GM19455 (cell line): ENCODE results near the gene STK39.

Experiments
- ATAC-seq: cut with Tn5 transposase; IDR thresholded peaks from one replicate; pipeline ENCODE4 v1.9.1; 2021; ENCODE audit not compliant: unreplicated experiment

The STK39 gene

GRCh38 chr2:168210895-168211570, 36.4 kb downstream of the STK39 start:
- ATAC-seq = no peak

- ATAC-seq = no peak
These were observed 37.0 kb downstream of the STK39 start for GRCh38 chr2:168210216-168210894.

GRCh38 chr2:168208652-168209051, 38.7 kb downstream of the STK39 start:
- ATAC-seq = no peak

- ATAC-seq = no peak
These were observed 39.5 kb downstream of the STK39 start for GRCh38 chr2:168207851-168208250.

- no peak for ATAC-seq
These were observed 43.4 kb downstream of the STK39 start for GRCh38 chr2:168203762-168204693.

- no peak for ATAC-seq
These were observed 45.7 kb downstream of the STK39 start for GRCh38 chr2:168201584-168202116.

GRCh38 chr2:168200930-168201583, 46.3 kb downstream of the STK39 start:
- no peak for ATAC-seq

GRCh38 chr2:168198476-168199207, 48.8 kb downstream of the STK39 start:
- ATAC-seq = no peak

GRCh38 chr2:168196764-168197180, 50.6 kb downstream of the STK39 start:
- ATAC-seq = no peak

- ATAC-seq = peak; percentile 92
These were observed 52.4 kb downstream of the STK39 start for GRCh38 chr2:168194784-168195522.

- ATAC-seq = no peak
These were observed 54.4 kb downstream of the STK39 start for GRCh38 chr2:168192839-168193616.

GRCh38 chr2:168191955-168192785, 55.2 kb downstream of the STK39 start:
- ATAC-seq = no peak

- ATAC-seq = no peak
These were observed 56.6 kb downstream of the STK39 start for GRCh38 chr2:168190590-168191336.

- no peak for ATAC-seq
These were observed 57.4 kb downstream of the STK39 start for GRCh38 chr2:168189835-168190569.

- no peak for ATAC-seq
These were observed 59.4 kb downstream of the STK39 start for GRCh38 chr2:168188002-168188401.

- ATAC-seq = no peak
These were observed 60.9 kb downstream of the STK39 start for GRCh38 chr2:168186452-168186851.
